ENCODE measurements around the gene TRIM17.

The TRIM17 gene

GRCh38 chr1:228366062-228366865, 50.4 kb downstream of the TRIM17 start:
- DNase-seq = no peak

GRCh38 chr1:228365271-228366061, 51.2 kb downstream of the TRIM17 start:
- no peak for DNase-seq

GRCh38 chr1:228364706-228365213, 51.9 kb downstream of the TRIM17 start:
- DNase-seq = no peak

GRCh38 chr1:228364068-228364705, 52.5 kb downstream of the TRIM17 start:
- DNase-seq = no peak

GRCh38 chr1:228363686-228364067, 53.0 kb downstream of the TRIM17 start:
- DNase-seq = no peak

- no peak for DNase-seq
These were observed 53.7 kb downstream of the TRIM17 start for GRCh38 chr1:228362884-228363450.

GRCh38 chr1:228362141-228362883, 54.3 kb downstream of the TRIM17 start:
- DNase-seq = no peak

GRCh38 chr1:228361314-228362140, 55.1 kb downstream of the TRIM17 start:
- no peak for DNase-seq

- DNase-seq = no peak
These were observed 55.9 kb downstream of the TRIM17 start for GRCh38 chr1:228360533-228361313.

GRCh38 chr1:228359613-228360532, 56.8 kb downstream of the TRIM17 start:
- DNase-seq = no peak

GRCh38 chr1:228358764-228359612, 57.7 kb downstream of the TRIM17 start:
- DNase-seq = no peak

GRCh38 chr1:228358039-228358763, 58.5 kb downstream of the TRIM17 start:
- DNase-seq = peak; percentile 34
